Measurements from ENCODE around the gene PALB2.

Gene PALB2

DNA sequence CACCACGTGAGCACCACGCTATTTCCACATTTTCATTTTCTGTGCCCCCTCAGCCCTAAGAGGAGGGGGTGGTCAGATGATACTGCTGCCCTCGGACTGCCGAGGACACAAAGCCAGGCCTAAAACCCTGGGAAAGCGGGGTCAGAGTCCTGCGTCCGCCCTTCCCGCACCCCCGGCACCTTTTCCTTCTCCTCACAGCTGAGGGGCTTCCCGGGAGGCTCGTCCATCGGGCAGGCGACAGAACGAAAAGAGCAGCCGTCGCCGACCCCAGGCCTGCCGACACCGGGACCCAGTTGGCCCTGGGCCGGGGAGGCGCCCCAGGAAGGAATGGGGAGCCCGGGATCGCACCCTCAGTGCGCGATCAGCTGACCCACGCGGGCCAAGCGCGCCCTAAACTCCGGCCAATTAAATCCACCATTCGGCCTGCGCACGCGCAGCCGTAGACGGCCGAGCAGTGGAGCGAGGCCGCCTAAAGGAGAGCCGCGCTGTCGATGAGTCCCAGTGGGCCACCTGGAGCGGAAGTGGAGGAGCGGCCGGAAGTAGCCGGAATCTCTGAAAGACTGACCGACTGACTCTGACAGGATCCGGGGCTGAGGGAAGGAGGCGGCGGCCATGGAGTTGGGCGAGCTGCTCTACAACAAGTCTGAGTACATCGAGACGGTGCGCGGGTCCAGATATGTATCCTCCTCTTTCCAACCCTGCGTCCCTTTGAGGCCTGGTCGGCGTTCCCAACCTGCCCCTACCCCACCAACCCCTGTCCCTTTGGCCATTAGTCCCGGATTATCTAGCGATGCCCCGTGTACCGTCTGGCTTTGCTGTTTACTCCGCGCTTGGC lies at the start of gene PALB2, which contains the start of gene DCTN5:
PALB2 (minus strand) TSS at position 380 of the 835 bp plus-strand sequence; CDS start at position 227, 153 bp downstream.
DCTN5 (plus strand) TSS at position 536 of the 835 bp plus-strand sequence; CDS start at position 613, 77 bp downstream.
- DNase-seq: peak; percentile 92

DNA sequence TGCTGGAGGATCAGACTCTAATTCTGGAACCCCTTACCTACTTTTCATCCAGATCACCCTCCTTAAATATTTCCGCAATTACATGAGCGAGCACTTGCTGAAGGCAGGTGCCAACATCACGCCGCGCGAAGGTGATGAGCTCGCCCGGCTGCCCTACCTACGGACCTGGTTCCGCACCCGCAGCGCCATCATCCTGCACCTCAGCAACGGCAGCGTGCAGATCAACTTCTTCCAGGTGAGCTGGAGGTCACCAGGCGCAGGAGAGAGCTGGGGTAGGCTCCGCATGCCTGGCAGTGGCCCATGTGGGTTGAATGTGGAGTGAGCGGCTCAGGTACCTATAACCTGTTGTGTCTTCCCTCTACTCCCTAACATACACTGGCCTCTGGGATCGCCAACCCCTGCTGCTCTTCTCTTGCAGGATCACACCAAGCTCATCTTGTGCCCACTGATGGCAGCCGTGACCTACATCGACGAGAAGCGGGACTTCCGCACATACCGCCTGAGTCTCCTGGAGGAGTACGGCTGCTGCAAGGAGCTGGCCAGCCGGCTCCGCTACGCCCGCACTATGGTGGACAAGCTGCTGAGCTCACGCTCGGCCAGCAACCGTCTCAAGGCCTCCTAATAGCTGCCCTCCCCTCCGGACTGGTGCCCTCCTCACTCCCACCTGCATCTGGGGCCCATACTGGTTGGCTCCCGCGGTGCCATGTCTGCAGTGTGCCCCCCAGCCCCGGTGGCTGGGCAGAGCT lies 48.5 kb upstream of the PALB2 start:
- no peak for DNase-seq

GRCh38 chr16:23687034-23687808 lies 46.1 kb upstream of the PALB2 start:
- DNase-seq: no peak

DNA sequence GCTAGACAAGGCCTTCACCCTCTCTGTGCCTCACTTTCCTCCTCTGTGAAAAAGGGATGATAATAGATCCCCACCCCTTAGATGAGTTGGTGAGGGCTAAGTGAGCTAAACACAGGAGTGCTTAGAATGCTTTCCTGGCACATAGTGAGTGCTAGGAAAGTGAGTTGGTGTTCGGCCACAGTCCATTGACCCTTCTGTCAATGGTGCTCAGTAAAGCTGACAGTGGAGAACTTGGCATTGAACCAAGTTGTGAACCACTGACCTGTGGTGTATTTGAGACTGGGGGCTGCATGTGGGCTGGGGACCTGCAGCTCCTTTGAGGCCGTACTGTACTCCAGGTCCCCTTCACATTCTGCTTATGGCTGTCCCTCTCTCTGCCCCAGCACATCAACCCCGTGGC lies 42.4 kb upstream of the PALB2 start:
- DNase-seq: no peak

DNA sequence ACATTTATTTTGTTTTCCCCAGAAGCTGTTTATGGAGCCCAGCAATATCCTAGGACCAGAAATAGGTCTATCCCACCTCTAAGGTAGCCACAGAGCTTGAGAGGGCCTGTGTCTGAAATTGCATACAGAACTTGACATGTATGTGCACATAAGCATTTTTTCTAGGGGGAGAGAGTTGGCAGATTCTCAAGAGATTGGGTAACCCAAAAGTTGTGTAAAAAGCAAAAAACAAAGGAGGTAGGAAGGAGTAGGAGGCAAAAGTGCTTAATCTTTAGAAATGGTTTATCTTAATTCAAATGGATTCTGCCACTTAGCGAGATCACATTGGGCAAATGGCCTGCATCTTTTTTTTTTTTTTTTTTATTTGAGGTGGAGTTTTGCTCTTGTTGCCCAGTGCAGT lies 41.1 kb upstream of the PALB2 start:
- DNase-seq: no peak

- no peak for DNase-seq
These were observed 38.9 kb upstream of the PALB2 start for GRCh38 chr16:23679986-23680336.

DNA sequence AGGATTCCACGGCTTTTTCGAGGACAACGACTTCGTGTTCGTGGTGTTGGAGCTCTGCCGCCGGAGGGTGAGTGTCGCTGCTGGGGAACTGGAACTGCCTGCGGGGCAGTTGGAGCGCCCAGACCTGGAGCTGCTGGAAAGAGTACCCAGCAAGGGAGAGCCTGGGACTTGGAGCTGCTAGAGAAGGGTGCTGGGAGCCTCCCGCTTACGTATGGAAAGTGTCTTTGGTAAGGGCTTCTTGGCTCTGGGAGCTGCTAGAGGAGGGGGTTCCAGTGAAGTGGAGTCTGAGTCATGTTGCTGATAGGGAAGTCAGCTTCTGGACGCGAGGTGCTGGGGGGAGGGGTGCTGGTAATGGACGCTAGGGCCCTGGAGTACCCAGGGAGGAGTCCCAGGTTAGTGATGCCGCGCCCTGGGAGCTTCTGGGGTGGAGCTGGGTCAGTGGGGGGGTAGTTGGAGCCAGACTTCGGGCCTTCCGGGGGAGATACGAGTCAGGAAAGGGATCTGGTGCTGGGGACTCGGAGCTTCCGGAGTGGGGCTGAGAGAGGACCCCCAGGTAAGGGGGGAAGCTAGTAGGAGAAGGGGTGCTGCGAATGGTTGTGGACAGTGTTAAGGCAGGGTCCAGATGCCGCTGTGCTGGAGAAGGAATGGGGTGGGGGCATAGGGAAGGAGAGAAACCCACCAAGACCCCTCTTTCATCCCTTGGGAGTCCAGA lies 38.3 kb upstream of the PALB2 start:
- DNase-seq: no peak

DNA sequence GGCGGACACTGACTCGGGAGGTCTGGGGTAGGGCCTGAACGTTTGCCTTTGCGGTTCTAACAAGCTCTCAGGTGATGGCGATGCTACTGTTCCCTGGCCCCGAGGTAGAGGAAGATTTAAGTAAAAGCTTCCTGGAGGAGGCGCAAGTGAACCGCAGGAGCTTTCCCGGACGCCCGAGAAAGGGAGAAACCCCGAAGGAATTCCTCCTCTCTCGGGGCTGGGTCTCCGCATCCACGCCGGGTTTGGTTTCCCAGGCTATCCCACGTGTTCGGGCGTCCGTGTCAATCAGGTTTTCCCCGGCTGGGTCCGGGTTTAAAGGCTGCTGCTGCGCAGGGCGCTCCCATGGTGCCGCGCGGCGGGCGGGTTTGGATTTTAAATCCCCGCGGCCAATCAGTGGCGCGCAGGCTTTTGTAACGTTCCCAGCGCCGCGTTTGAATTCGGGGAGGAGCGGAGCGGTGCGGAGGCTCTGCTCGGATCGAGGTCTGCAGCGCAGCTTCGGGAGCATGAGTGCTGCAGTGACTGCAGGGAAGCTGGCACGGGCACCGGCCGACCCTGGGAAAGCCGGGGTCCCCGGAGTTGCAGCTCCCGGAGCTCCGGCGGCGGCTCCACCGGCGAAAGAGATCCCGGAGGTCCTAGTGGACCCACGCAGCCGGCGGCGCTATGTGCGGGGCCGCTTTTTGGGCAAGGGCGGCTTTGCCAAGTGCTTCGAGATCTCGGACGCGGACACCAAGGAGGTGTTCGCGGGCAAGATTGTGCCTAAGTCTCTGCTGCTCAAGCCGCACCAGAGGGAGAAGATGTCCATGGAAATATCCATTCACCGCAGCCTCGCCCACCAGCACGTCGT lies 37.5 kb upstream of the PALB2 start, which contains the start of gene PLK1:
PLK1 (plus strand) TSS at position 460 of the 844 bp plus-strand sequence; CDS start at position 504, 44 bp downstream.
- peak; percentile 86 for DNase-seq

GRCh38 chr16:23676924-23677480 lies 35.9 kb upstream of the PALB2 start:
- no peak for DNase-seq

GRCh38 chr16:23673971-23674614 lies 33.0 kb upstream of the PALB2 start:
- DNase-seq: no peak

- DNase-seq: no peak
These were observed 29.1 kb upstream of the PALB2 start for GRCh38 chr16:23670137-23670776.

- no peak for DNase-seq
These were observed 27.8 kb upstream of the PALB2 start for GRCh38 chr16:23668873-23669272.

- no peak for DNase-seq
These were observed 27.1 kb upstream of the PALB2 start for GRCh38 chr16:23668225-23668624.

GRCh38 chr16:23667355-23667659 lies 26.2 kb upstream of the PALB2 start:
- DNase-seq: no peak

- DNase-seq: no peak
These were observed 25.7 kb upstream of the PALB2 start for GRCh38 chr16:23666571-23667354.

- no peak for DNase-seq
These were observed 22.8 kb upstream of the PALB2 start for GRCh38 chr16:23663918-23664317.

DNA sequence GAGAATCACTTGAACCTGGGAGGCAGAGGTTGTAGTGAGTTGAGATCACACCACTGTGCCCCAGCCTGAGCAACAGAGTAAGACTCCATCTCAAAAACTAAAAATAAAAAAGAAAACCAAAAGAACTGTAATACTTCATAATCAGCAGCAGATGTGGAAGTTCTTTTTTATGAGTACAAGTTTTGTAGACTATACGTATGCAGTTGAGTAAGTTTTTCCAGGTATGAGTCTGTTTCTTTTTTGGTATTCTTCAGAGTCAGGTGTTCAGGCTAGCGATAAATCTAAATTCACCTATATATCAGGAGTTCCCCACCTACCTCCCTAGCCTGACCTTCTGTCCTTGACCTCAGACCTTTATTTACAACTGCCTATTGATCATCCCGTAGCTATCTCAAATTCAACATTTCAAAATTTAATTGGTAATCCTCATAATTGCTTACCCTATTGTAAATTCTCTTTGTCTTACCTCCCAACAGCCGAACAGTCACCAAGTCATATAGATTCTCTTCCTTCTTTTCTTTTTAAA lies 10.9 kb upstream of the PALB2 start:
- DNase-seq: no peak

DNA sequence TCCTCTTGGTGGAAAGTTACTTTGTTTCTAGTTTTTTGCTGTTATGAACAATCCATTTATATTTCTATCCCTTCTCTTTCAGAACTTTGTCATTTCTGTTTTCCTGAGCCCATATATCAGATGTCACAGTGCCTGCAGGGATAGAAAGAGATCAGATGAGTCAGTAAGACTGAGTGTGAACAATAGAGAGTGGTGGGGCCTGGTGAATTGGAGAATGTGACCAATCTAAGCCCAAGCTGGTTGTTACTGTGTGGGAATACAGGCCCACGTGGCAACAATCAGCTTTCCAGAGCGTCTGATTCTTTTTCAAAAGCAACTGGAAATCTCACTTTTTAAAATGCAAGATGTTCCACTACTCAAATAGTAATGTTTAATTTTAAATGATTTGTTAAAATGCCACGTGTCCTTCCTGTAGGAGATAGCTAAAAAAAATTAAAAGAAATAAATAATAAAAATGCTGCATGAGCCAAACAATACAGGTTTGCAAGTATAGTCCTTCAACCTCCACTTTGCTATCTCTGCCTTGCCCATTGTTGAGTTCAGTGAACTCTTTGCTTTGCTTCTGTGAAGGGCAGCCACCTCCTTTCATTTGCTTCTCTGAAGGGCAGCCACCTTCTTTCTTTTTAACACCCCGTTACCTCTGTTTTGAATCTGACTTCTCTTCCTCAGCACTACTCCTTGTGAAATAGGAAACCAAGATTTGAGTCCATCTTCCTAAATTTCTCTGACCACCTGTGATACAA lies 9.7 kb upstream of the PALB2 start:
- no peak for DNase-seq
